NCI-H2227 treated with DMSO at 0.1 percent for 48 hours (cell line): Measurements from ENCODE around the gene THSD4.

Experiments
- DNase-seq: peaks from one replicate; lab custom pipeline; 2025; lab: John Stamatoyannopoulos, UW

The THSD4 gene

GRCh38 chr15:71588746-71589145, 473.5 kb downstream of the THSD4 start:
- DNase-seq = no peak

GRCh38 chr15:71591057-71591456, 475.8 kb downstream of the THSD4 start:
- no peak for DNase-seq

- DNase-seq = no peak
Measured at GRCh38 chr15:71592203-71592602, 476.9 kb downstream of the THSD4 start.

GRCh38 chr15:71595846-71596553, 480.7 kb downstream of the THSD4 start:
- no peak for DNase-seq

- no peak for DNase-seq
Measured at GRCh38 chr15:71596672-71597071, 481.4 kb downstream of the THSD4 start.

- no peak for DNase-seq
Measured at GRCh38 chr15:71597126-71597525, 481.9 kb downstream of the THSD4 start.

DNA sequence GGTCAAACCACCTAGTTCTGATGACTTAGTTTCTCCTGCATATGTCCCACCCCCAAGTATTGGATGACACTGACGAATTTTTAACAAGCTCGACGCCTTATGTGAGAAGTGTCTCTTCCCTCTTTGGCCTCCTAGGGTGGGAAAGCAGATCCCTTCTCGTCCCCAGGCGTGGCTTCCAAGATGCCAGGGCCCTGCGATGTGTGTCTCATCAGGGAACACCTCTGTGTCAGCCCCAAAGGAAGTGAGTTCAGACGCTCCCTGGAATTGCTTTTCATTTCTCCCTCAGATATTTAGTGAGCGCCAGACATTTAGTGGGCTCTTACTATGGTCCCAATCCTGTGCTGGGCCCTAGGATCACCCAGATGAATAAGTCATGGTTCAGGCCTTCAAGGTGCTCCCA, 482.4 kb downstream of the THSD4 start:
- no peak for DNase-seq

- DNase-seq = no peak
Measured at GRCh38 chr15:71598741-71599140, 483.5 kb downstream of the THSD4 start.

DNA sequence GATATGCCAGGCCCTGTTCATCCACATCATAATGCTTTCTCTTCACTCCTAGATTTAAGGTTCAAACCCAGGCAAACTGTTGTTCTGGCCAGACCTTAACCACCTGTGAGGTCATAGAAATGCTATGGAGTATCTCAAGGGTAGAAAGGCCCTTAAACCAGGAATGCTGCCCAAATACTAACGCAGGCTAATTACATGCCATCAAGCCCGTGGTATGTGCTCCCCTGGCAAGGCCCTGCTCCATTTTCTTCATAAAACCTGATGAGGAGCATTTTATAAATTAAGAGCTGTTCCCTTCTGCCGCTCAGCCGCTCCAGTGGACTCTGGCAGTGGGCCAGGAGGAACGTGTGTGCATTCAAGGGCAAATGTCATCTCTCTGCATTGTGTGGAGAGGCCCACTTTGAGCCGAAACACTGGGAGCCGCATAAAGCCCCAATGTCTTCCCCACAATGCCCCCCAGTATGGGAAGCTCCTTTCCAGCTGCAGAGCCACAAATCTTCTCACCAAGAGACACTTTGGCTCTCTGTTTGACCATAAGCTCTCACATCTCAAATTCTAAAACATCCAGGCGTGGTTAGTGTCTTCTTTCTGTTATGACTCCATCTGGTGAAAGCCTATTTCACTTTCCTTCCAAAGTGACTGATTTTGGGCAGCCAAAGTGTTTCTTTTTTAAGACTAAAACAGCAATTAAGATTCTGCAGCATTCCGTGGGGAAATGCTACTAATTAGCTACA, 484.3 kb downstream of the THSD4 start:
- peak; percentile 48 for DNase-seq

GRCh38 chr15:71600237-71600636, 485.0 kb downstream of the THSD4 start:
- no peak for DNase-seq

DNA sequence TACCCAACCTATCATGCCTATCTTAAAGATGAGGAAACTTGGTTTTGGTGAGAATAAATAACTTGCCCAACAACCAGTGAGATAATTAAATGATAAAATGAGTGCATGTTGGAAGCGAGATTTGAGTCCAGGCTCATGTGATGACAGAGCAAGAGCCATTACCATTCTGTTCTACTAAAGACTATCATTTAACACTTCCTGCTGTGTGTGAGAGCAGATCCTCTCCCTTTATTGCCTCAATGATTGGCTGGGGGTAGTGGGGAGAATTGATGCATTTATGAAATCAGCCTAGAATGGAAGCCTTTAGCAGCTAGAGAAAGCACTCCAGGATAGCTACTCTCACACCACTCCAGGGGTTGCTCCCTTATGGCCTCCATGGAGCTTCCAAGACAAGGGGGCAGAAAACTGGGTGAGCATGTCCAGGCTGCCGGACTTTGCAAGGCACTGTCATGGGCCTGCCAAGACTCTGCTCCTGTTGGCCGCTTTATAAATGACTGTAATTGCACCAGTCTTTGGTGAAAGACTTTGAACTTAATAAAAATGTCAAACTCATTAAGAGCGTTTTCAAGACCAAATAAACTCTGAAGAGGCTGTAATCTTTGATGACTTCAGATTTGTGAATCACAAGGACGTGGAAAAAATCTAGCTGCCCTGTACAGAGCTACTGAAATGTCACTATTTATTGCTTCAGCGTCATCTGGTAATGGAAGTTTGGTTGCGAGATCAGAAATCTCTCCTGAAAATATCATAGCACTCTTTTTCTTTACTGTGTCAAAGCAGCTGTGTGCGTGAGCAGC, 486.0 kb downstream of the THSD4 start:
- peak; percentile 1 for DNase-seq

DNA sequence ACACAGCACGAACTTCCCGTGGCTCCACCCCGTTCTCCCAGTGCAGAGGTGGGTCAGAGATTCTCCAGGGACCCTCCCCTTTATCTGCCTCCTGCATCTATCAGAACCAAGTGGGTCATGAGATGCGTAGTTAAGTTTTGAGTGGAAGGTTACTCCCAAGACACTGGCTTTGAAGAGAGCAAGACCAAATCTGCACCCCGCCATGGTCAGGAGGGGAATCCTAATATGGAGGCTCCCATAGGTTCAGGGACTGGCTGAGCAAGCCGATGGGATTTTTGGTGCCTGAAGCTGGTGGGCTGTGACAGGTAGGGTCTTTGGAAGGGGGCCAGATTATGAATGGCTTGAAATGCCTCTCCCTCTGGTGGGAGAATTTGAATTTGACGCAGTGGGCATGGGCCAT, 488.1 kb downstream of the THSD4 start:
- DNase-seq = no peak

DNA sequence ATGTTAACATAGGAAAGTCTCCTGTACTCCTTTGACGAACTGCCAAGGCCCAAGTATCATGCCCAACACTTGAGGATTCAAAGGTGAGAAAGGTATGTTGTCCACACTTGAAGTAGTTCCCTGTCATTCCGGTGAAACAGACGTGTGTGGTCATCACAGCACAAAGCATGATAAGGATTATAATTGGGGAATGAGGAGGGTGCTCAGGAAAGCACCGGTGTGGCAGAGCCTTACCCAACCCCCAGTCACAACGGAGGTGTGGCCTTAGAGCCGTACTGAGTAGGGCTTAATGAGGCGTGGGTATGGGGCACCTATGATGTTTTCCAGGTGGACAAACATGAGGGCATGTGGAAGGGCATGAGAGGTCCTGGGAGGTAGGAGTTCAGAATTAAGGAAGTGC, 492.1 kb downstream of the THSD4 start:
- no peak for DNase-seq

GRCh38 chr15:71610728-71611552, 495.7 kb downstream of the THSD4 start:
- no peak for DNase-seq

- no peak for DNase-seq
Measured at GRCh38 chr15:71611553-71612396, 496.5 kb downstream of the THSD4 start.

GRCh38 chr15:71612397-71612722, 497.1 kb downstream of the THSD4 start:
- DNase-seq = no peak

DNA sequence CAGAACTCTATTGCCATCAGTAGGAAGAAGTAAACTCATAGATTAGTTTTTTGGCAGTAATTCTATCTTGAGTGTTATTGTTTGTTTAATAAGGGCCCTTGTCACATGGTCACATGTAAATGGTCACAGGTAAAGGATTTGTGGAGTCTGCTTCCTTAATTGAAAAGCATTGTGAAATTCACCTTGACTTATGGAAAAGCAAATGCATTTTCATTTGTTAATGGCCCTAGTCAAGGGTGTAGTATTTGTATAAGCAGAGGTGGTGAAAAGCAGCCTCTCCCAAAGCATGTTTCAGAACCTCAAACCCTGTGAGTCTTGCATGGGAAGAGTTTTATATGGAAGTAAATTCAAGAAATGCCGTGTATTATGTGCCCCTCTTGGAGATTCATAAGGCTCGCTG, 497.6 kb downstream of the THSD4 start:
- DNase-seq = no peak

DNA sequence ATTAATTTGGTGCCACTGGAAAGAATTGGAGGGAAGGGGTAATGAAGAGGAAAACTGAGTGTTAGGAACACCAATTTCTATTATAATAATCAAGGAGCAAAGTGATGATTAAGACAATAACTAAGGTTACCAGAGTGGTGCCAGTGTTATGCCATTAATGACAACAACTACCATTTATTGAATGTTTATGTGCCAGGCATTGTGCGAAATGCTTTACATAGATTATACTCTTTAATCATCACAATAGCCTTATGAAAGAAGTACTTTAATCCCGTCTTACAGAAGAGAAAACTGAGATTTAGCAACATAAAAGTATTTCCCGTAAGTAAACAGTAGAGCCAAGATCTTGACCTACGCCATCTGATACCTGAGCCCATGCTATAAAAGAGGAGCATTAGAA, 507.8 kb downstream of the THSD4 start:
- no peak for DNase-seq

- DNase-seq = no peak
Measured at GRCh38 chr15:71626596-71627088, 511.4 kb downstream of the THSD4 start.

- no peak for DNase-seq
Measured at GRCh38 chr15:71627188-71627587, 511.9 kb downstream of the THSD4 start.

- DNase-seq = peak; percentile 2
Measured at GRCh38 chr15:71627604-71628003, 512.3 kb downstream of the THSD4 start.
